Mesenchymal stem cell (in vitro differentiated cells and primary cell): ENCODE data around the gene PAPOLG. TPM values are rescaled to one million over a fixed set of nuclear protein-coding genes. Genes with fewer than 3 reads are reported as not detected.

Experiments used
- DNase-seq: peaks from one replicate; pipeline ENCODE4 v3.0.0-alpha.2; 2013
- H2AFZ ChIP-seq: one replicate; pipeline ENCODE4 v1.6.1; 2013; ENCODE audit warnings: low read depth, mild to moderate bottlenecking, control low read depth, inconsistent platforms, low read length, moderate library complexity
- H2AK5ac ChIP-seq: 2 replicates; pipeline ENCODE4 v1.6.1; 2013; ENCODE audit warnings: low read length, moderate library complexity, mild to moderate bottlenecking, inconsistent platforms; ENCODE audit not compliant: severe bottlenecking
- H2BK120ac ChIP-seq: one replicate; pipeline ENCODE4 v1.6.1; 2013; ENCODE audit warnings: low read depth, mild to moderate bottlenecking, inconsistent platforms, low read length, moderate library complexity
- H2BK12ac ChIP-seq, 2 experiments: one replicate each; pipeline ENCODE4 v1.6.1; 2013; ENCODE audit warnings: inconsistent platforms in 2 of 2, low read length in 2 of 2, mild to moderate bottlenecking in 2 of 2, moderate library complexity in 2 of 2, control low read depth in 1 of 2
- H2BK15ac ChIP-seq: one replicate; pipeline ENCODE4 v1.6.1; 2013; ENCODE audit warnings: mild to moderate bottlenecking, low read depth, inconsistent platforms; ENCODE audit not compliant: poor library complexity, severe bottlenecking
- H2BK5ac ChIP-seq: 2 replicates; pipeline ENCODE4 v1.6.1; 2013; ENCODE audit warnings: low read depth, mild to moderate bottlenecking, low read length, control low read depth, inconsistent platforms; ENCODE audit not compliant: poor library complexity, severe bottlenecking
- H3K14ac ChIP-seq, 2 experiments: one replicate each; pipeline ENCODE4 v1.6.1; 2013; ENCODE audit warnings: inconsistent platforms in 2 of 2, low read length in 2 of 2, control low read depth in 1 of 2, mild to moderate bottlenecking in 1 of 2, moderate library complexity in 1 of 2
- H3K18ac ChIP-seq, 2 experiments: one replicate each; pipeline ENCODE4 v1.6.1; 2013; ENCODE audit warnings: inconsistent platforms in 2 of 2, low read length in 2 of 2, control low read depth in 1 of 2, low read depth in 1 of 2, mild to moderate bottlenecking in 1 of 2
- H3K23ac ChIP-seq, 2 experiments: one replicate each; pipeline ENCODE4 v1.6.1; 2013; ENCODE audit warnings: inconsistent platforms in 2 of 2, low read length in 2 of 2, mild to moderate bottlenecking in 2 of 2, moderate library complexity in 2 of 2, control low read depth in 1 of 2
- H3K27ac ChIP-seq: 2 replicates; pipeline ENCODE4 v1.5.1; 2013; ENCODE audit warnings: mild to moderate bottlenecking, moderate library complexity, low read length, control low read depth, inconsistent platforms; ENCODE audit not compliant: poor library complexity, severe bottlenecking
- H3K27me3 ChIP-seq, 2 experiments: 2 replicates each; pipeline versions ENCODE4 v1.6.1 to v1.7.0; 2013; ENCODE audit warnings: low read length in 2 of 2, mild to moderate bottlenecking in 2 of 2, moderate library complexity in 2 of 2, control low read depth in 1 of 2, inconsistent platforms in 1 of 2; ENCODE audit not compliant: control insufficient read depth in 1 of 2, insufficient read depth in 1 of 2
- H3K36me3 ChIP-seq, 2 experiments: 2 replicates each; pipeline versions ENCODE4 v1.6.1 to v1.7.0; 2013; ENCODE audit warnings: low read length in 2 of 2, control low read depth in 1 of 2, inconsistent platforms in 1 of 2, low read depth in 1 of 2, mild to moderate bottlenecking in 1 of 2; ENCODE audit not compliant: insufficient read depth in 2 of 2, control insufficient read depth in 1 of 2
- H3K4ac ChIP-seq, 2 experiments: one replicate each; pipeline ENCODE4 v1.6.1; 2013; ENCODE audit warnings: inconsistent platforms in 2 of 2, low read length in 2 of 2, mild to moderate bottlenecking in 2 of 2, moderate library complexity in 2 of 2, control low read depth in 1 of 2, low read depth in 1 of 2
- H3K4me1 ChIP-seq: 2 replicates; pipeline ENCODE4 v1.6.1; 2013; ENCODE audit warnings: low read depth, low read length, control low read depth; ENCODE audit not compliant: control insufficient read depth, insufficient read depth
- H3K4me2 ChIP-seq: 2 replicates; pipeline ENCODE4 v1.6.1; 2013; ENCODE audit warnings: low read length, mild to moderate bottlenecking, inconsistent platforms; ENCODE audit not compliant: poor library complexity, severe bottlenecking
- H3K4me3 ChIP-seq, 2 experiments: 2 replicates each; pipeline versions ENCODE4 v1.5.1 to v1.7.0; 2013; ENCODE audit warnings: low read length in 2 of 2, mild to moderate bottlenecking in 2 of 2, control low read depth in 1 of 2, low read depth in 1 of 2; ENCODE audit not compliant: insufficient read depth in 1 of 2
- H3K79me1 ChIP-seq: replicated peaks from 2 replicates; pipeline ENCODE4 v1.6.1; 2013; ENCODE audit warnings: mild to moderate bottlenecking, control low read depth, low read length, inconsistent platforms; ENCODE audit not compliant: poor library complexity, severe bottlenecking
- H3K9ac ChIP-seq: 2 replicates; pipeline ENCODE4 v1.7.0; 2013; ENCODE audit warnings: mild to moderate bottlenecking, low read length, moderate library complexity
- H3K9me3 ChIP-seq: 2 replicates; pipeline ENCODE4 v1.7.0; 2013; ENCODE audit warnings: mild to moderate bottlenecking, low read length; ENCODE audit not compliant: control insufficient read depth
- H4K8ac ChIP-seq: one replicate; pipeline ENCODE4 v1.6.1; 2013; ENCODE audit warnings: inconsistent platforms, mild to moderate bottlenecking, low read length, moderate library complexity
- H4K91ac ChIP-seq: one replicate; pipeline ENCODE4 v1.6.1; 2013; ENCODE audit warnings: mild to moderate bottlenecking, low read length, inconsistent platforms
- WGBS: methylation state at CpG from one replicate; pipeline ENCODE4 v1.1.7; 2013; ENCODE audit warnings: mixed read lengths; 5-methylcytosine and 5-hydroxymethylcytosine counted together
- small RNA-seq: library from polyadenylated mRNA; stranded (forward); fragments of <200 nt; extraction: miRNeasy Mini kit (QIAGEN cat#:217004); gene quantifications from one replicate; pipeline ENCODE3, GENCODE V24; 2013; ENCODE audit warnings: low read depth

PAPOLG gene

DNA sequence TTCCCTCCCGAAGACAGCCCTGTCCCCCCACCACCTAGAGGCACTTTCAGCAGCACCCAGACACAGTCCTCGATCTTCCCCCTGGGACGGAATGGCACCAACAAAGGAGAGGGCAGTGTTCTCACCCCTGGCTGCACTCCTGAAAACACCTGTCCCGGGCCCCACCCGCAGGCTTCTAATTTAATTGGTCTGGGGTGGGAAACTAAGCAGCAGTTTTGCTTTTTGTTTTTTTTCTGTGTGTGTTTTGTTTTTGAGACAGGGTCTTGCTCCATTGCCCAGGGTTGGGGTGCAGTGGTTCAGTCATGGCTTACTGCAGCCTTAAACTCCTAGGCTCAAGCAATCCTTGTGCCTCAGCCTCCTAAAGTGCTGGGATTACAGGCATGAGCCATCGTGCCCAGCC is 86.9 kb downstream of the PAPOLG start:
- Histone ChIP-seq H4K91ac (no peak overlapping the region), H2AFZ (no peak overlapping the region), H2BK15ac (no peak overlapping the region), H3K36me3 (no peaks in the 10 kb centered on the region), H2BK120ac (no peak overlapping the region), H3K79me1 (no peaks in the 10 kb centered on the region), H3K4me2 (no peak overlapping the region), H2AK5ac (no peak overlapping the region), H3K23ac (no peak overlapping the region), H2BK12ac (no peak overlapping the region), H4K8ac (no peak overlapping the region), H3K27ac (no peak overlapping the region), H3K9me3 (no peaks in the 10 kb centered on the region), H3K9ac (no peak overlapping the region), H3K4me1 (no peaks in the 10 kb centered on the region), H2BK5ac (no peak overlapping the region), H3K27me3 (peaks cover 0 to 8% of the 10 kb centered on the region in 2 experiments), H3K18ac (no peak overlapping the region), H3K4me3 (no peak overlapping the region), H3K4ac (no peak overlapping the region), H3K14ac (no peak overlapping the region)
- WGBS, result 87% methylated on average over 5 of the region's 6 CpGs
- no peak for DNase-seq

DNA sequence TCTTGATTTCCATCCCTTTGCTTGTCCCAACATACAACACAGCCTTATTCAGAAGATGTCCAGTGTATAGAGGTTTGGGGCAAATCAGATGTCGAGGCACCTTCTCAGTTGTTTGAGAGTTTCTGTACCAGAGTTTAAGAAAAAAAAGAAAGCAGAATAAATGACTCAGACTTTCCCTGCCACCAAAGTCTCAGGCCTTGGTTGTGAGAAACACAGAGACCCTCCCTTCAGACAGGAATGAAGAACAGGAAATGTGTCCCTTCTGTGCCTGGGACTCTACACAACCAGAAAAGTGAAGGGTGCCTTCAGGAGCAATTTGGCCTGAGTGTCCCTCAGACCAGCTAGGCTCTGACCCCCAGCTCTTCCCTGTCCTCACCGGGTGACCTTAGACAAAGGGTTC is 88.0 kb downstream of the PAPOLG start:
- Histone ChIP-seq H3K9ac (no peak overlapping the region), H3K4ac (no peak overlapping the region), H2BK120ac (no peak overlapping the region), H3K4me2 (no peak overlapping the region), H2BK5ac (no peak overlapping the region), H3K18ac (no peak overlapping the region), H3K23ac (no peak overlapping the region), H2BK15ac (no peak overlapping the region), H3K27ac (no peak overlapping the region), H3K14ac (no peak overlapping the region), H4K8ac (no peak overlapping the region), H3K79me1 (no peaks in the 10 kb centered on the region), H3K36me3 (no peaks in the 10 kb centered on the region), H3K9me3 (no peaks in the 10 kb centered on the region), H2BK12ac (no peak overlapping the region), H3K4me1 (no peaks in the 10 kb centered on the region), H4K91ac (no peak overlapping the region), H3K4me3 (no peak overlapping the region), H2AK5ac (no peak overlapping the region), H3K27me3 (peaks cover 0 to 8% of the 10 kb centered on the region in 2 experiments), H2AFZ (no peak overlapping the region)
- no peak for DNase-seq
- whole genome bisulfite sequencing, result no CpG with 5 or more reads among the region's 2 CpGs

DNA sequence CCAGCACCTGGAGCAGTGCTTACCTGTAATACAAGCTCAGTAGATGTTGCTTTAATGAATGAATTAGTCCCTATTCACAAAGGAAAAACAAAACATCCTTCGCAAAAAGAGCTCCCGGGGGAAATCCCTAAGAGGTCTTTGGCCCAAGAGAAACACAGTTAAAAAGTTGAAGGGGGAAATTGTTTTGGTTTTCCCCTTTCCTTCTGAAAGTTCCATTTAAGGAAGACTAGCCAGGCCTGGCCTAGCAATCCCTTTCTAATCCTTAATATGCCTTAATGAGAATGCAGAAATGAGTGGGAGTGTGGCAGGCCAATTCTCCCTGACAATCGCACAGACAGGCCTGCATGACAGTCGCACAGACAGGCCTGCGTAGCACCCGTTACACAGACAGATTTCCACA is 91.8 kb downstream of the PAPOLG start:
- H3K14ac ChIP-seq, result no peak overlapping the region
- no peak overlapping the region for H4K8ac ChIP-seq
- no peak overlapping the region for H2BK120ac ChIP-seq
- H4K91ac ChIP-seq, result no peak overlapping the region
- no peak overlapping the region for H2AFZ ChIP-seq
- H3K27me3 ChIP-seq, result peaks cover 0 to 8% of the 10 kb centered on the region in 2 experiments
- H3K9ac ChIP-seq, result no peak overlapping the region
- no peak overlapping the region for H2AK5ac ChIP-seq
- H3K27ac ChIP-seq, result no peak overlapping the region
- no peak overlapping the region for H2BK5ac ChIP-seq
- no peaks in the 10 kb centered on the region for H3K79me1 ChIP-seq
- H3K4ac ChIP-seq, result no peak overlapping the region
- H3K4me3 ChIP-seq, result no peak overlapping the region
- H3K4me2 ChIP-seq, result no peak overlapping the region
- no peak overlapping the region for H3K23ac ChIP-seq
- H2BK15ac ChIP-seq, result no peak overlapping the region
- H3K18ac ChIP-seq, result no peak overlapping the region
- DNase-seq, result no peak
- H2BK12ac ChIP-seq, result no peak overlapping the region
- WGBS, result 94% methylated on average over 6 of the region's 6 CpGs
- no peaks in the 10 kb centered on the region for H3K36me3 ChIP-seq
- H3K4me1 ChIP-seq, result no peaks in the 10 kb centered on the region
- H3K9me3 ChIP-seq, result no peaks in the 10 kb centered on the region

Small RNA genes lying within 50 kb of the gene (small RNA-seq; reads per million reads assigned to genes)
- gene RN7SL632P (not detected), gene RNU6-612P (not detected)
